HG03469 (cell line): ENCODE measurements around the gene PPP2R2C.

Experiments used
- ATAC-seq: cut with Tn5 transposase; IDR thresholded peaks from one replicate; pipeline ENCODE4 v1.9.1; 2021; ENCODE audit warnings: mild to moderate bottlenecking, moderate library complexity, moderate number of reproducible peaks; ENCODE audit not compliant: unreplicated experiment

PPP2R2C gene

DNA sequence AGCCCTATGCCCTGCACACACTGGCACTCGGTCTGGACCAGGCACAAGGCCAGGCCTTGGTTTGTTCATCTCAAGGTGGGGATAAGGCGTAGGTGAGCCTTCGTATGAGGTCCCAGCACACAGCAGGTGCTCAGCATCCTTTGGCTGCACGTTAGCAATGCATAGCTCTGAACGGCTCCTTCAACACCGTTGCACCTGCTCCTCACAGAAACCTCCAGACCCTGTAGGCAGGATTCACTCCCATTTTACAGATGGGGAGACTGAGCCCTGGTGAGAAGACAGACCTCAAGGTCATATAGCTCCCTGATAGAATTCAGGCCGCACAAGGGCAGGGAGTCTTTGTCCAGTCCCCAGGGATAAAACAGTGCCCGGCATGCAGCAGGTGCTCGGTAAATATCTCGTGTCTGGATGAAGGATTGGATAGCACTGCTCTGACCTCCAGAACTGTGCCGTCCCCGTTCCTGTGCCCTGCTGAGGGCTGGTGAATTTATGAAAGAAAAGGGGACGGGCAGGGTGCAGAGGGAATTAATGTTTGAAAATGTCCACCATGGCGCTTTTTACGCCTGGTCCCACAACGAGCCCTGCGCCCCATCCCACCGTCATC is 2.4 kb downstream of the PPP2R2C start:
- ATAC-seq = no peak

DNA sequence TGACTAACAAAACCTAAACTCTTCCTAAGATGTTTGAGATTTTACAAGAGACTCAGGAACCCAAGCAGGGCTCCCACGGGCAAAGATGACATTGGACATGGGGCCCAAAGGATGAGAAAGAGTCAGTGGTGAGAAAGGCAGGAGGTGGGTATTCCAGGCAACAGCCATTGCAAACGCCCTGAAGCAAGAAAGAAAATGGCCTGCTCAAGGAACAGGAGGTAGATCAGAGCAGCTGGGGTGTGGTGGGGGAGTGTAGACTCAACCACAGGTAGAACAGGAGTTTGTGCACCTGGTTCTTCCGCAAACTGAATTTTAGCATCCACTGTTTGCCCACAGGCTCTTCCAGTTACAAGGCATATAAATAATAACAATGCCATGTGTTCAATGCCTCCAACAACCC is 3.3 kb downstream of the PPP2R2C start:
- ATAC-seq = no peak

DNA sequence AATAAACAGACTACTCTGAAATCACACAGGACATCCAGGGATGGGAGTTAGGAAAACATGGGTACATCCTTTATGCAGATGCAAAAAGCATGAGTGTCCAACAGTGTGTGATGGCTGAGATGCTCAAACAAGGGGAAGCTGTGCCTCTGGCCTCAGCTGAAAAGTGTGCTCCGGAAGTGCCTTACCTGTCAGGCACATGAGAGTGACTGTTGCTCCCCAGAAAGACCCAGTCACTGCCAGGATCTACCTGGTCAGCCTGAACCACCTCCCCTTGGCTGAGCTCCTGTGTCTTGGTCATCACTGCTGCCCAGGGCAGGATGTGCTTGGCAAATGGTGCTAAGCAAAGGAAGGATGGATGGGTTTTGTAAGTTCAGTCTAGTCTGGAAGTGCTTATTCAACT is 4.0 kb downstream of the PPP2R2C start:
- ATAC-seq = no peak

DNA sequence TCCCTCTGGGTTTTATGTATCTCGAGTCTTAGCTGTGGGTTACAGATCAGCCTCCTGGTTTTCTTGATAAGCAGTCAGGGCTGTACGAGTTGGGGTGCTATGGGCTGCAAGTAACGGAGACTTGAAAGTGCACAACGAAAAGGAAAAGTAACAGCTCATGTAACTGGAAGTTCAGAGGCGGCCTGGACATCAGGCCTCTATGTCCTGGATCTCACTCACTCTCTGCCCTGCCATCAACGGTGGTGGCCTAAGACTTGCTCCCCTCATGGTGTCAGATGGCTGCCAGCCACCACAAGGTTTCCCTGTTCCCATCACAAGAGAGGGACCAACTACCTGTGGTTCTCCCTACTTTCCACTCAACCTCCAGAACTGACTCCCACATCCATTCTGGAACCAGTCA is 4.8 kb downstream of the PPP2R2C start:
- no peak for ATAC-seq

DNA sequence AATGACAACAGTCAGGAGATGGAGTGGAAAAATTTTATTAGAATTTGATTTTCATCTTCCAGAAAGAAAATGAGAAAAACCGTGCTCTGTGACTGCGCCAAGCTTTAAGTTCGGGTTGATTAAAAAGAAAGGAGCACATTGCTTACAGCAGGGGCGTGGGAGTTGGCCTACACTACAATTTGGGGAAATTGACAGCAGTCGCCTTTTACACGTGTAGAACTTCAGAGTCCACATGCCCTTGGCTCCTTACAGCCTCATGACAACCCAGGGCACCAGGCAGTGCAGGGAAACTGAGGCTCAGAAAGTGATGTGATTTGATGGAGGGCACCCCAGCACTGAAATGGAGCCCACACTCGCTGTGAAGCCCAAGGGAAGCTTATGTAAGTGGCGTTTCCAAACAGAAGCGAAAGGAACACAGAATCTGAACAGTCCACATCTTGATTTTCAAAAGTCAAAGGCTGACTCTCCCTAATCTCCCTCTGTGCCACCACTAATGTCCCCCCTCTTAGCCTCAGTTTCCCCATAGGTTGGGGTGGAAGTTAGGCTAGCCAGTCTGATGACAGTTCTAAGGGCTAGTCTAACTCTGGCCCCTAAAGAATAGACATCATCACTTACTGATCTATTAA is 5.5 kb downstream of the PPP2R2C start:
- no peak for ATAC-seq

DNA sequence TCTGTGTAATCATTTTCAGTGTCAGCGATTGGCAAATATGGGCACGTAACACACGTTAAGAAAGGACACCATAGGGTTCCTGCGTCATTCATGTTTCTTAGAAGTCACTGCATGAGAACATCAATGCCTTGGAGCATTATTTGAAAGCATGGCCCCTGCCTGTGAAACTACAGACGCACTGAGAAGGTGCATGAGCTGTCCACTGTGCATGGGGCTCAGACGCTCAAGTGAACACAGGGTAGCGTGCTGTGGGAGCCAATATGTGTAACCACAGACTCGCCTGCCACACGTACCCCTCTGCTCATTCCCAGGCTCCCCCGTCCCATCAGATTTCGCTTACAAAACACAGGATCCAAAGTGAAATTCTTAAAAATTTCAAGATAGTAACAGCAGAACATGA is 6.5 kb downstream of the PPP2R2C start:
- no peak for ATAC-seq

DNA sequence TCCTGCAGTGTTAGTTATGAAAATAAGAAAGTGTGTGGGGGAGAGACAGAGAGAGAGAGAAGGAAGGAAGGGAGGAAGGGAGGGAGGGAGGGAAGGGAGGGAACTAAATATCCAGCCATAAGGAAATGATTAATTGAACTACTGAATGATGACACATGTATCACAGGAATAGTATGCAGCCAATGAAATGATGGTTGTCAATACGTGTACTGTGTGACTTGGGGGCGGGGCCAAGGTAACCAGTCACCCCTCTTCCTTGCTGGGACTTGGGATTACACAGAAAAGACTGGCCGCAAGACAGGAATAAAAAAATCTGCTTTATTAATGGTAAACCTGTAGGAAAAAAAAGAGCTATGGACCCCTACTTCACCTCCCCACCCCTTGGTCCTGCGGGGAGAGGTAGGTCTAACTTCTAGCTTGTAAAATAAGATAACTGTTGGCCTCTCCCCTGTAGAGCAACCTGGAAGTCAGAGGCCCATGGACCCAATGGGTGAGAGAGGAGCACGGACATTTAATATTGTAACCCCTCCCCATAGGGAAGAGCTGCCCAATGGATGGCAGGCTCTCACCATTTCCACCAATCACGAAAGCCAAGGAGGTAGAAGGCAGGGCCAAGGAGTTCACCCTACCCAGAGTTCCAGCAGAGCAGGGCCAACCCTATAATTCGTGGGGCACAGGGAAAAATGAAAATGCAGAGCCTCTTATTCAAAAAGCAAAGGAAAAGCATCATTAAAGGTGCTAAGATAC is 7.4 kb downstream of the PPP2R2C start:
- no peak for ATAC-seq

DNA sequence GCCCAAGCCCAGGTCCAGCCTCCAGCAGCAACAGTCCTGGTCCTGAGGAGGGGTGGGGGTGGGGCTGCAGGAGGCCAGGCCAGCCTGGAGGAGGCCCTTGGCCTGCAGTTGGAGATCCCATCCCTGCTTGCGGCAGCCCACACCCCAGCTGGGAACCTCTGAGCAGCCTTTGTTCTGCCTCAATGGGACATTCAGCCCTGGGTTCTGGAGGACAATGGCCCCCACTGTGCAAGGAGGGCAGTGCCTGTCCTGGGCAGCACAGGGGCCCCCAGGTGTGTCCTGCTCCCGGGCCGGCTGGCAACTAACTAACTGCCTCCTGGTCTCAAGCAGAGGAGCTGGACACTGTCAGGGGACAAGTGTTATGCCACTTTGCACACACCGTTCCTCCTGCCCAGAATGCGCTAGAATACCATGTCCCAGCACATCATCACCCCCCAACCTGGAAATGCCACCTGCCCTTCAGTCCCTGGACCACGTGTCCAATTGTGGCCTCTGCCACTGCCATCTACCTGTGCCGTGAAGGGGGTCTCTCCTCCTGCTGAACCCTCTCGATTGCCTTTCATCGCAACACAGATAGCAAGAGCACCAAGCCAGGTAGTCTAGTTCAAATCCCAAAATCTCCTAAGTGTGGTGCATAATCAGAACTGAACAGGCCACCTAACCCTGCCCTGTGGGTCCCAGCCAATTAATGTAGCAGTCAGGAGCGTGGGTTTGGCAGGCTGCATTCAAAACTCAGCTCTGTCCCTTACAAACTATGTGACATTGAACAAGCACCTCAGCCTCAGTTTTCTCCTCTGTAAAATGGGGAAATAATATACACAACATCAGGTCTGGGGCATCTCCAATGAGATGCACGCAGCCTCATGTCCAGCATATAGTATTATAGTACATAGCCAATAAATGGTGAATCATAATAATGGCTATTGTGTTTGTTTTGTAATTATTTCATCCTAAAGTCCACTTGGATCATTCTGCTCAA is 8.8 kb downstream of the PPP2R2C start:
- no peak for ATAC-seq

DNA sequence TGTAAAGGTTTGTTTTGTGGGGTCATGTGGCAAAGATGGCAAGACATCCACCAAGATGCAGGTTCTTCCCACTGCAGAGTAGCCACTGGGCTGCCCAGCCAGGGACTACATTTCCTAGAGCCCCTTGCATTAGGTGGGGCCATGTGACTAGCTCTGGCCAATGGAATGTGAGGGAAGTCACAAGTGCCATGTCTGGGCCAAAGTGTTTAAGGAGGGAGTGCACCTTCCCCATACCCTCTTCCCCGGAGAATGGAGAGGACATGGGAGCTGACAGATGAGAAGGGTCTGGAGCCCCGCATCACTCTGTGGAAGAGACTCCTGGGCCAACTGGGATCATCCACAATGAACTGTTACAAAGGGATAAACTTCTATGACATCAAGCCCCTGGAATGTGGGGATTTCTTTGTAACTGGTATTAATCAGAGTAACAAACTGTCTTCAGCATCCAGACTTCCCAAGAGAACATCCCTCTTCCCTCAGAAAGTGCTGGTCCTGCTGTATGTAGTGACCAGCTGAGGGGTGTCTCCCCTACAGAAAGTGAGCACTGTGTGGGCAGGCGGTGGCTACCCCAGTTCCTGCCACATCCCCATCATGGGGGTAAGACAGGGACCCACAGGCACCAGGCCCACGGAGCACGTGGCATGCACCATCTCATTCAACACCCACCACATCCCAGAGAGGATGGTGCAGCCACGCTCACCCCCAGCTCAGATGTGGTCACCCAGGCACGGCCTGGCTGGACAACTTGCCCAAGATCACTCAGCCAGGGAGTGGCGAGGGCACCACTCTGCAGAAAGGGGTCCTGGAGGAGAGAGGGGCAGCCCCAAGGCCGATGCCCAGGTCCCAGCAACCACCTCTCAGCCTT is 10.9 kb downstream of the PPP2R2C start:
- no peak for ATAC-seq

DNA sequence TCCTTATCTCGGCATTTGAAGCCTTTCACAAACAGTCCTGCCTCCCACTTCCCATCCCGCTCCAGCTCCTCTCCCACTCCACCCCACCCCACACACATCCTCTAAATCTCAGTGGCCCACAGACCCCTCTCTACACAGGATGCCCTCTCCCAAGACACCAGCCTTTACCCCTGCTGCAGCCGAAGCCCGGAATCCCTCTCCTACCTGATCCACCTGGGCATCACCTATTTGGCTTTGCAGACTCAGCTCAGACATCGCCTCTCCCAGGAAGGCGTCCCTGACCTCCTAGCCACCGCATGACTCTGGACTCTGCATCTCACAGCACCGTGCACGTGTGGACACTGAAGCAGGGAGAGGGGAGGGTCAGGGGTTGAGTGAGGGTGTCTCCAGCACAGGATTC is 11.5 kb downstream of the PPP2R2C start:
- ATAC-seq = no peak

DNA sequence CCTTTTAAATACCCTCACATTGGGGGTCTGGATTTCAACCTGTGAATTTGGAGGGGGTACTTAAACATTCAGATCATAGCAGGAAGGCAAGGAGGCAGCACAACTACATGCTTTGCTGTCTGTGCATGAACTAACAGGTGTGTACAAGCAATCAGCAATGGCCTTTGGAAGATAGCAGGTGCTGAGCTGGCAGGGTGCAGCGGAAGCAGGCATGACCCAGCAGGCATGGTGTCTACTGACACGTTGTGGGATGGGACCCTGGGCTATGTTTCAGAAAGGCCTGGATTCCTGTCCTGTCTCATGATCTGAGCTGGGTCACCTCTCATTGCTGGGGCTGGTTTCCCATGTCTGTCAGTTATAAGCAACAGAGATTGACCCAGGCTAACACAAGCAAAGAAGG is 13.9 kb downstream of the PPP2R2C start:
- ATAC-seq = no peak

DNA sequence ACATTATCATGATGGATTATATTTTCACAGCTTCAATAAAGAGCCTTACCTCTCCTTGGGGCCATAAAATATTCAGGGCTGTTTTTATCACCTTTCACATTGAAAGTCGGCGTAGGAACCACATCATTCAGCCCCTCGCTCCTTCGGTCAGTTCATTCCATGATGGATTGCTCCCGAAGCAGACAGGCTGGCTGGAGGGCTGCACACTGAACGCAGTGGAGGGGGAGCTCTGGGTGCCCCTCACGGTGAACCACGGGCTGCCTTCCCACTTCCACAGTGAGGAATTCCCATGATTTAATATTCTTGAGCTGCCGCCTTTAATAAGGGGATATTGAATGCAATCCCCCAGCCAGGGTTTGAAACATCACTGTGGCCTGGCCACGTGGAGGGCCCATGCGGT is 16.0 kb downstream of the PPP2R2C start:
- no peak for ATAC-seq

DNA sequence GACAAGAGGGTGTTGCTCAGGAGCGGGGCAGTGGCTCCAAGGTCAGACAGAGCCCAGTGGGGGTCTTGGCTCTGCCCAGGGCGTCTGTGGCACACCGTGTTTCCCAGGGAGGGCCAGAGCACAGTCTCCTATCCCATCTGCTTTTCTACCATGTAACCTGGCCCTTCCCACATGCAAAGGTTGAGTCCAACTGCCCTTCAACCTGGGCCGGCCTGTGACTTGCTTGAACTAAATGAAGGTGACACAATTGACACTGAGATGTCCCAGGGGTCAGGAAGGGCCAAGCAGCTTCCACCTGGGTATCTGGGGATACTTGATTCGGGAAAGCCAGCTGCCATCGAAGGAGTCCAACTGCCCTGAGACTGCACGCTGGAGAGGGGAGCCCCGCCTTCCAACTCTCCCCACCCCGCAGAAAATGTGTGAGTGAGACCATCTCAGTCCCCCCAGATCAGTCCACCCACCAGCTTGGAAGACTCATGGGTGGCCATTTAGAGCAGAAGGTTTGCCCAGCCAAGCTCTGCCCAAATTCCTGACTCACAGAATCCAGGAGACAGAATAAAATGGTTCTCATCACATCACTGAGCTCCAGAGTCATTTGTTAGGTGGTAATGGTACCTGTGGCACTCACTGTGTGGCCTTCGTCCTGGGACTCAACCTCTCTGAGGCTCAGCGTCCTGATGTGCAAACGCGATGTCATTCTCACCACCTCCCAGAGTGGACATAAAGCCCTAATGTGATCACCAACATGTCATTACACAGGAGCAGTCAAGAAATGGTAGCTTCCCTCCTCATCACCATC is 18.1 kb downstream of the PPP2R2C start:
- no peak for ATAC-seq

DNA sequence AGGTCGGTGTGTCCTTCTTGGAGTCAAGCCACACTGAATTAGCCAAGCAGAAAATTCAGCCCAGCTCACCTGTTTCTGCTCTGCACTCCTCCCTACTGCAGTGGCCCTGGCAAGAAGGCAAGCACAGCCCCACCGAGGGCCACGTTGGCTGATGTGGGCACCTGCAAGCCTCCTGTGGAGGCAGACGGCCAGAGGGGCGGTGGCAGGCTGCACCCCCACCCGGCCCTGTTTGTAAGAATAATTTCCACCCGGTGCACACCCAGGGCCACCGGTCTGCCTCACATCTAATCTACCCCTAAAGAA is 18.8 kb downstream of the PPP2R2C start:
- ATAC-seq = no peak

DNA sequence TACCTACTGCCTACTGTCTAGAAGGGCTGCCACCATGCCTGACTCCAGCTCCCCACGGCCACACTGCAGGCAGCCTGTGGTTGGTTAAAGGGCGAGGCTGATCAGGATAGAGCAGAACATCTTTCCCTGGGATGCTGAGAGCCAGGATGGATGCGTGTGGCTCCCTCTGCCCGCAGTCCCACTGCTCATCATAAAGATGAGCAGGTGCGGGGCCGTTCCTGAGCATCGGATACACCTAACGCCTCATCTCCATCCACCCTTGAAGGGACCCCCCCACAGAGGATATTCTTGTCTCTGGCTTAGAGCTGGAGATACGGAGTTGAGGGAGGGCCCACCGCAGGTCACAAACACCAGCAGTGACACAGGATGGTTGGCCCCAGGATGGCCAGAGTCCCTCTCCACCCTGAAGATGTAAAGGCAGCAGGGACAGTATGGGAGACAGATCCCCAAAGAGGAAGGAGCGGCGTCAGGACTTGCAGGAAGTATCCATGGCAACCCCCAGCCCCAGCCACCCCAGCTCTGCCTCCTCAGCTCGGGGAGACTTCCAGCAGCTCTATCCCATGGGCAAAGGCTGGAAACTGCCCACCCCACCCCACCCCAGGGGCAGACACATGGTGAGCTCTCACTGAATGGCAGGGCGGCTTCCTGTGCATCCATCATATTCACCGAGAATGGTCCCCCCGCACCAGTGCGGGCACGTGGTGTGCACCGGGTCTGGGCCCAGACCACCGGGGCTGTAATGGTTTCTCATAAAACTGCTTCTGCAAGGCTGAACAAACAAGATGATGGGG is 19.3 kb downstream of the PPP2R2C start:
- no peak for ATAC-seq

DNA sequence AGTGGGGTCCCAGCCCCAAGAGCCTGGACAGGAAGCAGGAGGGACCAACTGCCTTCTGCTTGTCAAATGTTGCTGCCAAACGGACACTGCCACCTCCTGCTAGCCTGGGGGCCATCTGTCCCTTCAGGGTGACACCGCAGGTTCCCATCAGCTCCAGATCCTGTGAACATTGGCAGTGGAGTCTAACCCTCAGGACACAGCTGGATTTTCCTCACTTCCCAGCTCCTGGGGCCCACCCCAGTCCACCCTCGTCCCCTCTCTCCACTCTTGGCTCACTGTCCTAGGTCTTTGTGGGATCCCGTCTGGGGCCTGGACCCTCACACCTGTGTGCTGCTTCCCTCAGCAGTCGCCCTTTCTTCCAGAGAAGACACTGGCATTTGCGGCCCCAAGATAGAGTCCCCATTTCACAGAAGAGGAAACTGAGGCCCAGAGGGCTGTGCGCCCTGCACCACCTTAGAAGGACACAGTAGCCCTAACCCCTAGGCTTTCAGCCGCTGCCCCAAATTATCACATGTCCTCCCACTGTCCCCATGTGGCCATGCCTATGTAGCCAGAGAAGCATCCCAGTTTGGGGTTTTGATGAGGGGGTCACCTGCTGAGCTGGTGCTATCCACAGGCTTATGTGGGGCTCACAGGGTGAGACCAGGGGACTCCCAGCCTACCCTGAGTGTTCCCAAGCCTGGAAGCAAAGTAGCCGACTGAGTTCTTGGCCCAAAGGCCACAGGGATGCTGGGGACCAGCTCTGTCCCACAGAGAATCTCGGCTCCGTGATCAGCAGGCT is 20.1 kb downstream of the PPP2R2C start:
- ATAC-seq = no peak

DNA sequence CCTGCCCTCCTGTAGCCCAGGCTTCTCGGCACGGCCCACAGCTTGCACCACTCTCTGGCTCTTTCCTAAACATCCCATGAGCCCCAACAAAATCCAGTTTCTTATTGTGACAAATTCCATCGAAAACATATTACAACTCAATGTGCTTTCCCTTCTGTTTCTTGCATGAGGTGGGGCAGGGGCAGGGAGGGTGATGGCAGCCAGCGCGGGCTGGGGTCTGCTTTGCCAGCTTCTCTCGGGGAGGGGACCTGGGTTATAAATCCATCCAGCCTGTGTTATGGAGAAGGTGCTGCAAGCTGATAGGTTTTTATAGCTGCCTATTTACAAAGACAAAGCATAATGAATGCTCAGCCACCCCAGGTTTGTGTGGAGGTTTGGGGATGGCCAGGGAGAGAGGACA is 21.1 kb downstream of the PPP2R2C start:
- ATAC-seq = no peak

DNA sequence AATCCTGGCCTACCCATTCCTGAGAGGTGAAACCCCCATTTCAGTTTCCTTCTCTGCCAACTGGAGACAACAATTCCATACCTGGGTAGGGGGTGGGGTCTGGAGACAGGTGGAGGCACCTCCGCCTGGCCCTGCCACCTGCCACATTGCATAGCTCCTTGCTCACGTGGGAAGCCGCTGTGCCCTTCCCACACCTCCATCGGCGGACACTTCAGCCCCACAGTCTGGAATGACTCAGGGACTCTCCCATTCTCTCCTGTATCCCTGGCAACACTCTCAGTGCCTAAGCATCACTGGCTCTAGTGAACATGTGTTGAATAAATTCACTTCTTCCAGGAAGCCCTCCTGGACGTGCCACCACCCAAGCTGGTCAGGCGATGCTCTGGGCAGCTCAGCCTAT is 21.7 kb downstream of the PPP2R2C start:
- ATAC-seq = no peak
